IMR-90 (cell line): ENCODE results near the gene KCNS1. TPM values are rescaled to one million over a fixed set of nuclear protein-coding genes. Genes with fewer than 3 reads are reported as not detected.
A peak's percentile ranks its signal among the peaks of the same experiment; 100 is the strongest.
"Not testable (repeated sequence)": the region's sequence is repeated elsewhere in the genome, so short reads cannot be mapped to it uniquely, and the experiment has no call there.

Experiments used
- ATAC-seq: fragments of 200-7000 bp; cut with Tn5 transposase; 2 replicates; pipeline ENCODE4 v1.9.1; 2020; ENCODE audit warnings: low read depth, mild to moderate bottlenecking, moderate library complexity
- BruUV-seq: library from RNA; stranded (reverse); fragments of 400-500 nt; replicated peaks from 2 replicates; lab custom pipeline; 2021; lab: Mats Ljungman, UMichigan
- CTCF ChIA-PET: fragments of 300-600 bp; formaldehyde crosslinking; extraction: SDS; loops from one replicate; lab custom pipeline; 2021; ENCODE audit warnings: antibody characterized with exemption; lab: Yijun Ruan, JAX
- POLR2A ChIA-PET: fragments of 300-600 bp; sonication (Branson Sonifier 250); formaldehyde crosslinking; loops from one replicate; lab custom pipeline; 2022; ENCODE audit warnings: antibody characterized with exemption; ENCODE audit not compliant: unreplicated experiment; lab: Charles Lee
- DNase-seq: peaks from one replicate; pipeline ENCODE4 v3.0.0; 2013
- H2AFZ ChIP-seq: replicated peaks from 2 replicates; pipeline ENCODE3; 2013; ENCODE audit warnings: low read length, mild to moderate bottlenecking; ENCODE audit not compliant: poor library complexity
- H2AK5ac ChIP-seq: 2 replicates; pipeline ENCODE4 v1.6.1; 2013; ENCODE audit warnings: low read depth, low read length, inconsistent platforms
- H2AK9ac ChIP-seq: replicated peaks from 2 replicates; pipeline ENCODE3; 2013; ENCODE audit warnings: mild to moderate bottlenecking, low read depth, low read length, moderate library complexity; ENCODE audit not compliant: poor library complexity
- H2BK120ac ChIP-seq: 2 replicates; pipeline ENCODE4 v1.6.1; 2013; ENCODE audit warnings: low read depth, low read length, inconsistent platforms
- H2BK15ac ChIP-seq: 3 replicates; pipeline ENCODE4 v1.6.1; 2013; ENCODE audit warnings: low read depth, low read length, inconsistent platforms
- H2BK20ac ChIP-seq: 2 replicates; pipeline ENCODE4 v1.6.1; 2013; ENCODE audit warnings: low read depth, mild to moderate bottlenecking, inconsistent platforms, low read length, moderate library complexity
- H2BK5ac ChIP-seq: 2 replicates; pipeline ENCODE4 v1.6.1; 2013; ENCODE audit warnings: mild to moderate bottlenecking, low read depth, low read length, inconsistent platforms; ENCODE audit not compliant: poor library complexity, severe bottlenecking
- H3K14ac ChIP-seq: replicated peaks from 2 replicates; pipeline ENCODE4 v1.6.1; 2013; ENCODE audit warnings: low read depth, low read length, inconsistent platforms
- H3K18ac ChIP-seq: 2 replicates; pipeline ENCODE4 v1.6.1; 2013; ENCODE audit warnings: low read depth, low read length, control low read depth
- H3K23ac ChIP-seq: 2 replicates; pipeline ENCODE4 v1.6.1; 2013; ENCODE audit warnings: low read depth, low read length, inconsistent platforms
- H3K27ac ChIP-seq: 2 replicates; pipeline ENCODE4 v1.5.1; 2013; ENCODE audit warnings: mild to moderate bottlenecking, control low read depth, low read length; ENCODE audit not compliant: insufficient read depth
- H3K27me3 ChIP-seq: 2 replicates; pipeline ENCODE4 v1.6.1; 2013; ENCODE audit warnings: low read length; ENCODE audit not compliant: control insufficient read depth, insufficient read depth
- H3K36me3 ChIP-seq: 2 replicates; pipeline ENCODE4 v1.6.1; 2013; ENCODE audit warnings: low read length, mixed read lengths; ENCODE audit not compliant: control insufficient read depth, insufficient read depth
- H3K4ac ChIP-seq: 2 replicates; pipeline ENCODE4 v1.6.1; 2013; ENCODE audit warnings: low read depth, low read length, inconsistent platforms
- H3K4me1 ChIP-seq: 2 replicates; pipeline ENCODE4 v1.6.1; 2013; ENCODE audit warnings: low read length, mixed read lengths; ENCODE audit not compliant: control insufficient read depth, insufficient read depth
- H3K4me2 ChIP-seq: 2 replicates; pipeline ENCODE4 v1.6.1; 2013; ENCODE audit warnings: low read depth, mild to moderate bottlenecking, control low read depth, low read length, moderate library complexity
- H3K4me3 ChIP-seq: 2 replicates; pipeline ENCODE4 v1.5.1; 2013; ENCODE audit warnings: low read depth, mild to moderate bottlenecking, control low read depth, low read length, moderate library complexity; ENCODE audit not compliant: insufficient read depth
- H3K56ac ChIP-seq: 2 replicates; pipeline ENCODE4 v1.6.1; 2013; ENCODE audit warnings: low read length, inconsistent platforms; ENCODE audit not compliant: insufficient read depth; ENCODE audit errors: extremely low read depth
- H3K79me1 ChIP-seq, 2 experiments: 2 replicates each; pipeline ENCODE4 v1.6.1; 2013; ENCODE audit warnings: low read length in 2 of 2, inconsistent platforms in 1 of 2, low read depth in 1 of 2
- H3K9ac ChIP-seq: 2 replicates; pipeline ENCODE4 v1.6.1; 2013; ENCODE audit warnings: low read depth, low read length, control low read depth
- H3K9me1 ChIP-seq: 2 replicates; pipeline ENCODE4 v1.6.1; 2013; ENCODE audit warnings: low read length, inconsistent platforms; ENCODE audit not compliant: insufficient read depth
- H3K9me3 ChIP-seq: 2 replicates; pipeline ENCODE4 v1.6.1; 2013; ENCODE audit warnings: low read length; ENCODE audit not compliant: control insufficient read depth, insufficient read depth
- H4K20me1 ChIP-seq: 2 replicates; pipeline ENCODE4 v1.6.1; 2013; ENCODE audit warnings: low read length, inconsistent platforms; ENCODE audit not compliant: insufficient read depth
- H4K5ac ChIP-seq: 2 replicates; pipeline ENCODE4 v1.6.1; 2013; ENCODE audit warnings: mild to moderate bottlenecking, low read depth, low read length, control low read depth
- H4K8ac ChIP-seq, 2 experiments: 2 replicates each; pipeline ENCODE4 v1.6.1; 2013; ENCODE audit warnings: low read depth in 2 of 2, low read length in 2 of 2, control low read depth in 1 of 2, inconsistent platforms in 1 of 2
- H4K91ac ChIP-seq: 2 replicates; pipeline ENCODE4 v1.6.1; 2013; ENCODE audit warnings: low read depth, low read length, inconsistent platforms; ENCODE audit not compliant: insufficient read depth
- WGBS, 2 experiments: methylation state at CpG; one replicate each; pipeline versions ENCODE4 v1.1.5 to v1.1.7; 2013; ENCODE audit warnings: missing lambda C conversion rate in 2 of 2; ENCODE audit not compliant: insufficient read length in 1 of 2; ENCODE audit errors: extremely low coverage in 2 of 2; 5-methylcytosine and 5-hydroxymethylcytosine counted together
- dilution Hi-C: fragments of 300-500 bp; cut with HindIII; formaldehyde crosslinking; loops from one replicate; pipeline ENCODE4 v1.14.3; 2018; ENCODE audit warnings: low sequenced_read_pairs; ENCODE audit not compliant: unreplicated experiment
- in situ Hi-C: fragments of 300-500 bp; cut with MboI; formaldehyde crosslinking; loops from 3 replicates; pipeline ENCODE4 v1.14.3; 2019; ENCODE audit warnings: low sequenced_read_pairs, inconsistent platforms, mixed read lengths
- intact Hi-C: fragments of 100-400 bp; cut with micrococcal nuclease; formaldehyde crosslinking; loops from 2 replicates; pipeline ENCODE4 v1.10.0; 2022
- polyA plus RNA-seq, 3 experiments: library from polyadenylated mRNA; depleted of rRNA; stranded (reverse); fragments of >200 nt; gene quantifications; 2 replicates each; pipeline ENCODE4 v1.2.3, GENCODE V29; 2012; ENCODE audit warnings: low replicate concordance in 1 of 3
- total RNA-seq: library from RNA; depleted of rRNA; stranded (reverse); fragments of >200 nt; gene quantifications from 2 replicates; pipeline ENCODE4 v1.2.3, GENCODE V29; 2012

The KCNS1 gene
- total and polyA plus RNA-seq, 2 of the 4 experiments (the other 2 are of a cell fraction) = 0.54 to 0.62 TPM

DNA sequence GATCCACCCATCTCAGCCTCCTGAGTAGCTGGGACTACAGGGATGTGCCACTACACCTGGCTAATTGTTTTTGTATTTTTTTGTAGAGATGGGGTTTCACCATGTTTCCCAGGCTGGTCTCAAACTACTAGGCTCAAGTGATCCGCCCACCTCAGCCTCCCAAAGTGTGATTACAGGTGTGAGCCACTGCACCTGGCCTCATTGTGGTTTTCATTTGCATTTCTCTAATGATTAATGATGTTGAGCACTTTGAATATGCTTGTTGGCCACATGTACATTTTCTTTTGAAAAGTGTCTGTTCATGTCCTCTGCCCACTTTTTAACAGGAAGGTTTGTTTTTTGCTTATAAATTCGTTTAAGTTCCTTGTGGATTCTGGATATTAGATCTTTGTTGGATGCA is 37.8 kb downstream of the KCNS1 start:
- H2BK20ac ChIP-seq = peak overlapping the region; percentile 20; the same call in 1 of the 2 replicates
- BruUV-seq, H2AK9ac ChIP-seq, H2BK15ac ChIP-seq, in situ Hi-C loops, dilution Hi-C loops, H3K27me3 ChIP-seq, H3K9me1 ChIP-seq, DNase-seq, H3K4ac ChIP-seq, intact Hi-C loops, H2AK5ac ChIP-seq, H3K56ac ChIP-seq, H3K23ac ChIP-seq, H2AFZ ChIP-seq, H3K18ac ChIP-seq, H4K8ac ChIP-seq, H3K9ac ChIP-seq, H3K4me2 ChIP-seq, H3K27ac ChIP-seq, H3K14ac ChIP-seq, CTCF ChIA-PET, H4K20me1 ChIP-seq, H3K36me3 ChIP-seq, H2BK120ac ChIP-seq, H3K9me3 ChIP-seq, POLR2A ChIA-PET, H3K4me3 ChIP-seq, ATAC-seq: not testable (repeated sequence)
- H2BK5ac ChIP-seq = peak overlapping the region; percentile 45
- H3K4me1 ChIP-seq = peaks cover 18% of the 10 kb centered on the region; the same call in 1 of the 2 replicates
- no CpG with 5 or more reads among the region's 2 CpGs for WGBS, 2 experiments
- H3K79me1 ChIP-seq = peaks cover 18 to 29% of the 10 kb centered on the region in 2 experiments
- peak overlapping the region; percentile 29; the same call in 1 of the 2 replicates for H4K5ac ChIP-seq
- peak overlapping the region; percentile 29; the same call in 1 of the 2 replicates for H4K91ac ChIP-seq
